ENCODE results near the gene FOXB1.

Gene FOXB1

GRCh38 chr15:59998950-59999611 is 5.0 kb upstream of the FOXB1 start:
- no peak for DNase-seq (ENCODE audit: low read depth, low spot score)

GRCh38 chr15:59999612-60000112 is 4.4 kb upstream of the FOXB1 start:
- DNase-seq (ENCODE audit: low read depth, low spot score): no peak

- DNase-seq (ENCODE audit: low read depth, low spot score): no peak
Observed at GRCh38 chr15:60000113-60000823, 3.8 kb upstream of the FOXB1 start.

GRCh38 chr15:60000824-60001609 is 3.1 kb upstream of the FOXB1 start:
- no peak for DNase-seq (ENCODE audit: low read depth, low spot score)

- DNase-seq (ENCODE audit: low read depth, low spot score): no peak
Observed at GRCh38 chr15:60001610-60002527, 2.2 kb upstream of the FOXB1 start.

- DNase-seq (ENCODE audit: low read depth, low spot score): no peak
Observed at GRCh38 chr15:60002528-60003218, 1.4 kb upstream of the FOXB1 start.

GRCh38 chr15:60003243-60004008 is 685 bp upstream of the FOXB1 start:
- no peak for DNase-seq (ENCODE audit: low read depth, low spot score)

- DNase-seq (ENCODE audit: low read depth, low spot score): no peak
Observed at GRCh38 chr15:60004846-60005351, 788 bp downstream of the FOXB1 start.

- no peak for DNase-seq (ENCODE audit: low read depth, low spot score)
Observed at GRCh38 chr15:60005352-60006202, 1.5 kb downstream of the FOXB1 start.

- peak; percentile 40 for DNase-seq (ENCODE audit: low read depth, low spot score)
Observed at GRCh38 chr15:60006203-60006862, 2.2 kb downstream of the FOXB1 start.

GRCh38 chr15:60006873-60007272 is 2.8 kb downstream of the FOXB1 start:
- no peak for DNase-seq (ENCODE audit: low read depth, low spot score)

GRCh38 chr15:60009124-60009960 is 5.2 kb downstream of the FOXB1 start:
- no peak for DNase-seq (ENCODE audit: low read depth, low spot score)

- DNase-seq (ENCODE audit: low read depth, low spot score): no peak
Observed at GRCh38 chr15:60009980-60010732, 6.0 kb downstream of the FOXB1 start.

GRCh38 chr15:60010858-60011257 is 6.7 kb downstream of the FOXB1 start:
- DNase-seq (ENCODE audit: low read depth, low spot score): no peak

- no peak for DNase-seq (ENCODE audit: low read depth, low spot score)
Observed at GRCh38 chr15:60012695-60013094, 8.6 kb downstream of the FOXB1 start.
